ENCODE results near the gene LNPEP.
"Not testable (repeated sequence)": the region's sequence is repeated elsewhere in the genome, so short reads cannot be mapped to it uniquely, and the experiment has no call there.

Gene LNPEP

GRCh38 chr5:96928931-96929708 is 6.8 kb upstream of the LNPEP start:
- DNase-seq (ENCODE audit: low read depth in 2 of 3, low spot score in 2 of 3), result no peak

- DNase-seq (ENCODE audit: low read depth in 2 of 3, low spot score in 2 of 3), result no peak
Measured at GRCh38 chr5:96930058-96930457, 5.8 kb upstream of the LNPEP start.

- DNase-seq (ENCODE audit: low read depth in 2 of 3, low spot score in 2 of 3), result no peak
Measured at GRCh38 chr5:96930589-96930988, 5.3 kb upstream of the LNPEP start.

DNA sequence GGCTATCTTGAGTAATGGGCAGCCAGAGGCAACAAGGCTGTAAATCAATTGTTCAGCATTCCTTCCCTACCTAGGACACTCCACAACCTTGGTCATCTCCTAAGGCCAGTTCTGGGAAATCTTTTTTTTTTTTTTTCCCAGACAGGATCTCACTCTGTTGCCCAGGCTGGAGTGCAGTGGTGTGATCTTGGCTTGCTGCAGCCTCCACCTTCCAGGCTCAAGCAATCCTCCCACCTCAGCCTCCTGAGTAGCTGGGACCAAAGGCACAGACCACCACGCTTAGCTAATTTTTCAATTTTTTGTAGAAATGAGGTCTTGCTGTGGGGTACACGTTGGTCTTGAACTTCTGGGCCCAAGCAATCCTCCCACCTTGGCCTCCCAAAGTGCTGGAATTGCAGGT is 4.8 kb upstream of the LNPEP start:
- DNase-seq (ENCODE audit: low read depth in 2 of 3, low spot score in 2 of 3), result not testable (repeated sequence)

GRCh38 chr5:96931605-96932004 is 4.3 kb upstream of the LNPEP start:
- no peak for DNase-seq (ENCODE audit: low read depth in 2 of 3, low spot score in 2 of 3)

GRCh38 chr5:96932026-96932425 is 3.9 kb upstream of the LNPEP start:
- DNase-seq (ENCODE audit: low read depth in 2 of 3, low spot score in 2 of 3), result no peak

DNA sequence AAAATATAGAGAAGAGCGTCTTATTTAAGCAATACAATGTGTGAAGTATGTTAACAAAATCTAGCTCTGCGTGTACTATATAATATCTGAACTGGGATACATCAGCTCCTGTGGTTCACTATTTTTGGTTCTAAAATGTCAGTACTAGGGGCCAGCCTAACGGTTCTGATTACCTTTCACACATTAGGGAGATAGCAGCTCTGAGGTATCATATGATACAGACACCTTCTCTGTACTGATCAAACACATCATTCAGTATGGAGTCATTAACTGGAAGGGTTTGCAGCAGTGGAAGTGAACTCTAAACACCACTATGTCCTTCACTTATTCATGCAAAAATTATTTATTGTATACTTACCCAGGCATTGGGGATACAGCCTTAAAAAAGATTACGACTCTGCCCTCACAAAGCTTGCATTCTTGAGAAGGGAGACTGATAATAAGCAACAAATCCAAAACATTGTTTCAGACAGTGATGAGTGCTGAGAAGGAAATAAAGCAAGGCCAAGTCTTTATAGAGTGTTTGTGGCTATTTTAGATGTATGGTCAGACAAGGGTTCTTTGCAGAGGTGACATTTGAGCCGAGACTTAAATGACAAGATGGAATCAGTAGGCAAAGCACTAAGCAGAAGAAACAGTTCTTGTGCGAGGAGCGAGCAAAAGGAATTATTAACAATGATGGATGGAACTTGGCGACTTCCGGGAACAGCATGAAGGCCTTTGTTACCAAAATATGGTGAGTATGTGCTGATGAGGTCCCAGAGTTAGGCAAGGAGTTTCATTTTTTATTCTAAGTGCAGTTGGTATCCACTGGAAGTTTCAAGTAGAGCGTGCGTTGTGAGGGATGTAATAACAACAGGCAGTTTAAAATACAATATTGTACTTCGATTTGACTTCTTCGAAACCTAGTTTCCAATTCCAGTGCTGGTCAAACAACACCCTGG is 1.8 kb upstream of the LNPEP start:
- no peak for DNase-seq (ENCODE audit: low read depth in 2 of 3, low spot score in 2 of 3)

- DNase-seq (ENCODE audit: low read depth in 2 of 3, low spot score in 2 of 3), result peak; percentile 81 to 95 (median 87)
Measured at GRCh38 chr5:96934708-96935558, 947 bp upstream of the LNPEP start.

GRCh38 chr5:96936431-96937320 is 796 bp downstream of the LNPEP start:
- DNase-seq (ENCODE audit: low read depth in 2 of 3, low spot score in 2 of 3), result peak in 2 of 3 experiments; percentile 32 to 36

DNA sequence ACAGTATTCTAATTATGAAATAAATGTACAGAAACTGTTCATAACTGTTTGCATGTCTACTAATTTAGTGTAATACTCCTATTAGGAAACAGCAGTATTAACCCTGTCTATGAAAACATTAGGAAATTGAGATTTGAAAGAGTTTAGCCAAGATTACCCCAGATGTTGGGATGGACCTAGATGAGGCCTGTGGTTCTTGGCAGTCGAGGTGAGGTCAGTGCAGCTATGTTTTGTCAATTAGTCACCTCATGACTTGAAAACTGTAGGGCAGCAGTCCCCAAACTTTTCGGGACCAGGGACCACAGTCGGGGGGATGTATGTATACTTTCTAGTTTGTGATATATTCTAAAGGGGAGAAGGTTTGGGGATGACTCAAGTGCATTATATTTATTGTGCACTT is 4.7 kb downstream of the LNPEP start:
- DNase-seq (ENCODE audit: low read depth in 2 of 3, low spot score in 2 of 3), result no peak

DNA sequence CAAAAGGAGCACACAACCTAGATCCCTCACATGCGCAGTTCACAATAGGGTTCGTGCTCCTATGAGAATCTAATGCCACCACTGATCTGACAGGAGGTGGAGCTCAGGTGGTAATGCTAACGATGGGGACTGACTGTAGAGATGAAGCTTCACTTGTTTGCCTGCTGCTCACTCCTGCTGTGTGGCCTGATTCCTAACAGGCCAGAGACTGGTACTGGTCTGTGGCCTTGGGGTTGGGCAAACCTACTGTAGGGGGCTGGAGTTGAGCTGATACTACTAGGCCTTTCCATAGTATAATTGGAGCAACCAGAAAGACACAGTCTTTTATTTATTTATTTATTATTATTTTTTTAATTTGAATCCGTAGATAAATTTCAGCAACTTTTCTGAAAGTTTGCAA is 5.3 kb downstream of the LNPEP start:
- DNase-seq (ENCODE audit: low read depth in 2 of 3, low spot score in 2 of 3), result no peak

- DNase-seq (ENCODE audit: low read depth in 2 of 3, low spot score in 2 of 3), result no peak
Measured at GRCh38 chr5:96942078-96942477, 6.2 kb downstream of the LNPEP start.

DNA sequence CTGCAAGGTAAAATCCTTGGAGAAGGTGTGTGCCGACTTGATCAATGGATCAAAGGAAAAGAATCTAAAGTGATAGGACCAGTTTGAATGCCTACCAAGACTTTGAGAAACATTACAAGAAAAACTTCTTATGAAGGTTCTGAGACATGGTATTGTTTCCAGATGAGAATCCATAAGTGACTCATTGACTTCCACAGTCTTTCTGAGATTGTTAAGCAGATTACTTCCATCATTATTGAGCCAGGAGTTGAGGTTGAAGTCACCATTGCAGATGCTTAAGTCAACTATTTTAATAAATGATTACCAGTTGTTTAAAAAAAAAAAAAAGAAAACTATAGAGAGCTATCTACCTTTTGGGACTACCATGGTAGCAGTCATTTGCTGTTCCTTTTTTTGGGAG is 7.0 kb downstream of the LNPEP start:
- no peak for DNase-seq (ENCODE audit: low read depth in 2 of 3, low spot score in 2 of 3)

GRCh38 chr5:96943799-96944198 is 7.9 kb downstream of the LNPEP start:
- no peak for DNase-seq (ENCODE audit: low read depth in 2 of 3, low spot score in 2 of 3)

GRCh38 chr5:96945144-96945897 is 9.4 kb downstream of the LNPEP start:
- DNase-seq (ENCODE audit: low read depth in 2 of 3, low spot score in 2 of 3), result no peak

DNA sequence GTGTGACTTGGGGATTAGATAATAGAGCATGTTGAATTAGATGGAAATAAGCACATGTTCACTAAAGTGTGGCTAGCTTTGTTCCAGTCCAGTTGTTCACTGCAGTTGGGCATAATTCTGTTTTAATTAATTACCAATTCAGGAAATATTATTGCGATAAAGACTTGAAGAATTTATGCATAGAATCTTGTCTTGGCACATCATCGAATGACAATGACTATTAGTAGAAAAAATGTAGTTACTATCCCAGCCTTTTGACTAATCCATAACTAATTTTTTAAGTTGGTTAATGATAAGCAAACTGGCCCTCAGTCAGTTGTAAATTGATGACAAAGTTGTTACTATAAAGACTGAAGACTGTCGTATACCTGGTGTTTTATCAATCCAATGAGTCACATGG is 10.5 kb downstream of the LNPEP start:
- no peak for DNase-seq (ENCODE audit: low read depth in 2 of 3, low spot score in 2 of 3)

- DNase-seq (ENCODE audit: low read depth in 2 of 3, low spot score in 2 of 3), result no peak
Measured at GRCh38 chr5:96952118-96952750, 16.4 kb downstream of the LNPEP start.

DNA sequence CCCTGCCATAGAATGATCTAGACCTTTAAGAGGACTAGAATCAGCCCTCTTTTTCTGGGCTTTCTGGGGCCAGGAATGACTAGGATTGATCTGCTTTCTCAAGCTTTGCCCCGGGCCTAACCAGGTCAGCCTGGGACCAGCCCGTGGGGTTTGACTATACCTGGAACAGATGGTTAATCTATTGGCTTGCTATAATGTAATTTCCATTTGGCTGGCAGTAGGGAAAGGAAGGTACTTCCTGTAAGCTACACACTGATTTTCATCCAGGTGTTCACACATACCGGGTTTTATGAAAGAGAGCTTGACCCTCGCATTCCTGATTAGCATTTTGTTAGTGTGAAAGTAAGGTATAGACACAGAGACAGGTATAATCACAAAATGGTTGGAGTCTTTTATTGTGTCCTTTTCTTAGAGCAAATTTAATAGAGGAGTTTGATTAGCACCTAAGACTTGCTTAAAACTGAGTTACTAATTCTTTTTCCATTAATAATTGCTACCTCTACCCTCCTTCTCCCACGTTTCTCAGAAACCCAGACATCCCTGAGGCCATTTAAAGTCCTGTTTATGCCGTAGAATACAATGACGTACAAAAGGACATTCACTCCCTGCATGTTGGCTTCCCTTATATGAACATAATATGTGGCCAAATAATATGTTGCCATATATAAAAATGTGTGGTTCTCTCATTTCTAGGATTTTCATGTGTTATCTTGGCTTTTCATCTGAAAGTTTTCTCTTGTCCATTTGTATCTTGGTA is 17.3 kb downstream of the LNPEP start:
- no peak for DNase-seq (ENCODE audit: low read depth in 2 of 3, low spot score in 2 of 3)

Measured in activated CD8-positive, alpha-beta memory T cell treated with anti-CD3 and anti-CD28 coated beads for 48 hours (primary cell).